ENCODE data around the gene CITED4. TPM values are rescaled to one million over a fixed set of nuclear protein-coding genes. Genes with fewer than 3 reads are reported as not detected.
A peak's percentile ranks its signal among the peaks of the same experiment; 100 is the strongest.

CITED4 gene
- total RNA-seq, 2 experiments from 2014 or later = 6.9 to 7.9 TPM

DNA sequence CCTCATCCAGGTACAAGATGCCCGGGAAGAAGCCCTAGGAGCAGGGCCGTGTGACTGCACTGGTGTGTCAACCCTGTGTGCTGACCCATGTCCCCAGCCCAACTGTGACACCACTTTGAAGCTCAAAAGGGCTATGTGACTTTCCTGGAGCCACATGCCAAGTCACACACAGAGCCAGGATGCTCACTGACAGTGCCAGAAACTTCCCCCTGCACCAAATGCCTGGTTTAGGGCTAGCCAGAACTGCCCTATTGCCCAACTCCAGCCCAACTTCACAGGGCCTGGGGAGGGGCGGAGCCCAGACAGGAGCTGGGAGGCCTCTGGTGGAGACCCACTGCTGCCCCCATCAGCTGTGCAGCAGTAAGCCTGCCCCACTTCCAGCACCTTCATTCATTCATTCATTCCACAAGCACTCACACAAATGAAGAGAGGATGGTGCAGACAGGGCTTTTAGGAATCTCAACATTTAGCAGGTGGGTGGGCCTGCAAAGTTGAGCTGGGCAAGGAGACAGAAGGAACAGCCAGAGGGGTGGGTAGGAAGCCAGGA lies 41.8 kb downstream of the CITED4 start:
- Mint-ChIP-seq H3K27me3 (peaks cover 3% of the 10 kb centered on the region), H3K9me3 (no peaks in the 10 kb centered on the region), H3K27ac (no peak overlapping the region), H3K4me3 (no peak overlapping the region), H3K4me1 (peaks cover 24% of the 10 kb centered on the region), H3K36me3 (ENCODE audit: low read depth) (no peaks in the 10 kb centered on the region)
- no peak for DNase-seq
- CTCF ChIA-PET = no interaction called here
- POLR2A ChIA-PET = interaction anchor here (0.8 to 1.3 kb wide), 2 partner anchors 41 to 129 kb away, joined by 4 read pairs; partner anchors contain the start of gene NFYC

DNA sequence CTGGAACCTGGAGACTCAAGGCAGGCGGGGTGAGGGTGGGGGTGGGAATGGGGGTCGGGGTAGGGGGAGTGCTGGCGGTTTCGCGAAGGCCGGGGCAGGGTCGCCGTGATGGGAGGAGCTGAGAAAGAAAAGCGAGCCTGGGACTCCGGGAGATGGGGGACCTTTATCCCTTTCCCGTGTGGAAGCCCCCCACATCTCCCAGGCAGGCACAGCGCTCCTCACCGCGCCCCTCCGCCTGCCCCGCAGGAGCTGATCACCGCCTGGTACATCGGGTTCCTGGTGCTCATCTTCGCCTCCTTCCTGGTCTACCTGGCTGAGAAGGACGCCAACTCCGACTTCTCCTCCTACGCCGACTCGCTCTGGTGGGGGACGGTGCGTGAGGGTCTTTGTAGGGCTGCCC lies 43.1 kb downstream of the CITED4 start:
- Mint-ChIP-seq H3K4me3 (peak overlapping the region; percentile 69), H3K9me3 (no peaks in the 10 kb centered on the region), H3K27me3 (peaks cover 3% of the 10 kb centered on the region), H3K4me1 (peaks cover 18% of the 10 kb centered on the region), H3K27ac (no peak overlapping the region), H3K36me3 (ENCODE audit: low read depth) (no peaks in the 10 kb centered on the region)
- no peak for DNase-seq
- ChIA-PET POLR2A (interaction anchor here (0.6 to 1.5 kb wide), 3 partner anchors 21 to 128 kb away, joined by 3 to 4 read pairs (median 3); partner anchors contain the start of gene NFYC), CTCF (no interaction called here)

DNA sequence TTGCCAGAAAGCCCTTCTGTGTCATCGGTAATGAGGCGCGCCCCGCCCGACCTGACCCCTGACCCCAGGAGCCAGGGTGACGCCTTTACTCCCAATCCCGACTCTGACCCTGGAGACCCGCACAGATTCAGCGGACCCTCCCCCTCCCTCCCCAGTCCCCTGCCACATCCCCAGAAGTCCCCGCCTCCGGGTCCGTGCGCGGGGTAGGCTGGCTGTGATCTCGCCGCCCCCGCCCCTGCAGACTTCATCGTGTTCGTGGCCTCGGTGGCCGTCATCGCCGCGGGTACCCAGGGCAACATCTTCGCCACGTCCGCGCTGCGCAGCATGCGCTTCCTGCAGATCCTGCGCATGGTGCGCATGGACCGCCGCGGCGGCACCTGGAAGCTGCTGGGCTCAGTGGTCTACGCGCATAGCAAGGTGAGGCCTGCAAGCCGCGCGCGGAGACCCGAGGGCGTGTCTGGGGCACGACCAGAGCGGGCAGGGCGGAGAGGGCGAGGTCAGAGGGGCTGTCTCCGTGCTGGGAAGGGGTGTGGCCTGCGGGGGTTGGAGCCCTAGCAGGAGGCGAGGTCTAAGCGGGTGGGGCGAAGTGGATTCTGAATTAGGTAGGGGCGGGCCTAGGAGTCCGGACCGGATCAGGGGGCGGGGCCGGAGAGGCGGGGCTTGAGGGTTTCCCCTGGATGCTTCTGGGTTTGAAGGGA lies 43.8 kb downstream of the CITED4 start:
- peaks cover 3% of the 10 kb centered on the region for H3K27me3 Mint-ChIP-seq
- DNase-seq = peak; percentile 92
- H3K27ac Mint-ChIP-seq = peak overlapping the region; percentile 63
- H3K4me1 Mint-ChIP-seq = peaks cover 18% of the 10 kb centered on the region
- no peaks in the 10 kb centered on the region for H3K9me3 Mint-ChIP-seq
- CTCF ChIA-PET = no interaction called here
- POLR2A ChIA-PET = interaction anchor here (1.0 to 1.5 kb wide), 2 partner anchors 21 to 127 kb away, joined by 3 to 4 read pairs; partner anchors contain the start of gene NFYC
- H3K4me3 Mint-ChIP-seq = peak overlapping the region; percentile 69
- H3K36me3 Mint-ChIP-seq (ENCODE audit: low read depth) = no peaks in the 10 kb centered on the region

DNA sequence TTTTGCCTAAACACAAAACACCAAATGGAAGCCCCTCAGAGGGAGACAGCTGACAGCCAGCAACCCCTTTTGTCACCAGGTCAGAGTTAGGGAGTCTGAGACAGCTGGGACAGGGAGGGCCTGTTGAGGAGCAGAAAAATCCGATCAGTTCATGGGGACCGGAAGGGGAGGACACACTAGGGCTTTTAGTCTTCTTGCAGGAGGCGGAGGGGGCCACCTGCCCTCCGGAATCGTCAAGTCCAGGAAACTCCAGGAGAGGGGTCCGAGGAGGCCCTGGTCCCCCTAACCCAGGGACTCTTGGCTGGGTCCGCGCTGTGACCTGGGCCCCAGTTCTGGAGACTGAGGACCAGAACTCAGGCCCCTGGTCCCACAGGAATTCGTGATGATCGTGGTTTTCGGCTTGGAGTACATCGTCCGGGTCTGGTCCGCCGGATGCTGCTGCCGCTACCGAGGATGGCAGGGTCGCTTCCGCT lies 44.3 kb downstream of the CITED4 start:
- H3K27me3 Mint-ChIP-seq = peaks cover 9% of the 10 kb centered on the region
- no peaks in the 10 kb centered on the region for H3K36me3 Mint-ChIP-seq (ENCODE audit: low read depth)
- ChIA-PET POLR2A (interaction anchor here (1.0 to 1.5 kb wide), 2 partner anchors 20 to 127 kb away, joined by 3 to 4 read pairs; partner anchors contain the start of gene NFYC), CTCF (interaction anchor here (1.3 kb wide), 1 partner anchor 135 kb away, joined by 3 read pairs; no protein-coding TSS in a partner anchor)
- H3K9me3 Mint-ChIP-seq = no peaks in the 10 kb centered on the region
- peaks cover 18% of the 10 kb centered on the region for H3K4me1 Mint-ChIP-seq
- DNase-seq = no peak
- peak overlapping the region; percentile 63 for H3K27ac Mint-ChIP-seq
- H3K4me3 Mint-ChIP-seq = peak overlapping the region; percentile 69

DNA sequence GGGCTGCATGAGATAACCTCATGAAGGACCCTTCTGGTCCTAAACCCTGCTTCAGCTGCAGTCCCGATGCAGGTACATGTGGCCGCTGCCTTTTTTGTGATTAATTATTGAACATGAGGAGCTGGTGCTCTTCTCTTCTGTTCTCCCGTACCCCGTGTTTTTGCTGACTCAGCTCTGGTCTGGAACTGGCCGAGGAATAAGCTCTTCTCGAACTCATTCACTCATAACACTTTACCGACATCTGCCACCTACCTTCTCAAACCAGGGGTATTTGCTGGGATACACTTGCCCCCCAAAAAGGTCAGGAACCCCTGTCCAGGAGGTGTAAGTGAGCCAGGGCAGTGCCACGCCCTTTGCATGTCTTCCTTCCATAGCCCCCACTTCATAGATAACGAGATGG lies 46.7 kb downstream of the CITED4 start:
- Mint-ChIP-seq H3K27me3 (peaks cover 11% of the 10 kb centered on the region), H3K9me3 (no peaks in the 10 kb centered on the region), H3K27ac (no peak overlapping the region), H3K4me1 (peaks cover 21% of the 10 kb centered on the region), H3K36me3 (ENCODE audit: low read depth) (no peaks in the 10 kb centered on the region), H3K4me3 (no peak overlapping the region)
- no peak for DNase-seq
- POLR2A ChIA-PET = interaction anchor here (1.5 kb wide), 1 partner anchor 8 kb away, joined by 3 read pairs; no protein-coding TSS in a partner anchor
- CTCF ChIA-PET = interaction anchor here (1.3 to 1.4 kb wide), 2 partner anchors 10 to 41 kb away, joined by 3 read pairs; no protein-coding TSS in a partner anchor

Other genes with a start within 250 kb of the CITED4 start
- gene RIMS3, start 196.7 kb downstream of the CITED4 start, total RNA-seq = 1 to 10 TPM; 5.6 to 6.1 TPM
- gene NFYC, start 170.7 kb downstream of the CITED4 start, total RNA-seq = 10 to 100 TPM; 78.7 to 84.1 TPM
- gene KCNQ4, start 78.6 kb downstream of the CITED4 start, total RNA-seq = under 1 TPM; 0.45 to 0.60 TPM
- 10 to 100 TPM; 41.7 to 42.2 TPM for gene CTPS1, start 117.3 kb upstream of the CITED4 start, total RNA-seq
- gene SLFNL1, start 159.4 kb upstream of the CITED4 start, total RNA-seq = under 1 TPM; 0.18 to 0.33 TPM